ENCODE results near the gene LRRC8B. TPM values are rescaled to one million over a fixed set of nuclear protein-coding genes. Genes with fewer than 3 reads are reported as not detected.

The LRRC8B gene
- 10 to 100 TPM in 1 of 4 donors, 1 to 10 TPM in 3; 8.7 to 19.5 (median 9.2) TPM for total RNA-seq

DNA sequence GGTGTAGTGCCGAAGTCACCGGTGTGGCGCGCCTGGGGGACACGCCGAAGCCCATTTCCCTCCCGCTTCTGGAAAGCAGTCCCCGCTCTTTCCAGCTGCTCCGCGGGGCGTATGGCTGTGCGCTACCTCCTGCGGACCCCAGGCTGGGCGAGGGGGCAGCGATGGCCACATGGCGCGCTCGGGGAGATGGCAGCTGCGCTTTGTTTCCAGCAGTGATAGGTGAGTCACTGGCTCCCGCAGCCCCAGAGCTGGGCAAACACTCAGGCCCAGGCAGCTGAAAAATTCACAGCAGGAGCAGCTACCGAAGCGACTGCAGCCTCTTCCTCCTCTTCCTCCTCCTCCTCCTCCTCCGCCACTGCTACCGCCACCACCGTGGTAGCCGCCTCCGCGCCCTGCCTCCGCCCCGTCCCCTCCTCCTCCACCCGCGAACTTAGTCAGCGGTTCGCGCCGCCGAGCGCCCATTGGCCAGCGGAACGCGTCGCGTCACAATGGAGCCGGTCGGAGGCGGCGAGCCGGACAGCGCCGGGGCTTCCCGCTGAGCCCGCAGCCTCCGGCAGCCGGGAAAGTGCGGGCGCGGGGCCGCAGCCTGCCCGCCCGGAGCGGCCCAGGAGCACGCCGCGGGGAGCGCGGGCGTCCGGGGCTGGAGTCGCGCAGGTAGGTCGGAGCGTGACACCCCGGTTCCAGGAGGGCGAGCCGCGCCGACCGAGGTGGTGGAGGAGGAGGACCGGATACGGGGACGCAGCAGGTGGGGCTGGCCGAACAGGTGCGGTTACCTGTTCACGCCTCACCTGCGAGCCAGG lies at the start of gene LRRC8B:
TSS of gene LRRC8B (plus strand) at position 461 of the 800 bp plus-strand sequence. CDS start 57,822 bp downstream, outside the sequence.
- H3K27ac ChIP-seq, result peak within 1 kb of the TSS; percentile 90 to 98 (median 94)
- H3K4me1 ChIP-seq, result peaks cover 4 to 40% (median 19%) of the 10 kb centered on the region in 3 donors
- intact Hi-C loops (cut with DNase I), result loop anchor here (10.0 kb wide), 1 partner anchor 70 kb away; no protein-coding TSS in a partner anchor
- 0 to 2% methylated on average over 9 to 11 of the region's 85 CpGs for WGBS, 2 donors
- no peaks in the 10 kb centered on the region for H3K9me3 ChIP-seq
- DNase-seq, result peak; percentile 48
- peak within 1 kb of the TSS; percentile 75 to 100 (median 96) for H3K4me3 ChIP-seq
- H3K36me3 ChIP-seq, result no peaks in the 10 kb centered on the region
- TF ChIP-seq POLR2A (IDR thresholded peaks at IDR 0.05), result peak in 2 of 4 donors; percentile 46 to 88
- TF ChIP-seq, protein P1, sequence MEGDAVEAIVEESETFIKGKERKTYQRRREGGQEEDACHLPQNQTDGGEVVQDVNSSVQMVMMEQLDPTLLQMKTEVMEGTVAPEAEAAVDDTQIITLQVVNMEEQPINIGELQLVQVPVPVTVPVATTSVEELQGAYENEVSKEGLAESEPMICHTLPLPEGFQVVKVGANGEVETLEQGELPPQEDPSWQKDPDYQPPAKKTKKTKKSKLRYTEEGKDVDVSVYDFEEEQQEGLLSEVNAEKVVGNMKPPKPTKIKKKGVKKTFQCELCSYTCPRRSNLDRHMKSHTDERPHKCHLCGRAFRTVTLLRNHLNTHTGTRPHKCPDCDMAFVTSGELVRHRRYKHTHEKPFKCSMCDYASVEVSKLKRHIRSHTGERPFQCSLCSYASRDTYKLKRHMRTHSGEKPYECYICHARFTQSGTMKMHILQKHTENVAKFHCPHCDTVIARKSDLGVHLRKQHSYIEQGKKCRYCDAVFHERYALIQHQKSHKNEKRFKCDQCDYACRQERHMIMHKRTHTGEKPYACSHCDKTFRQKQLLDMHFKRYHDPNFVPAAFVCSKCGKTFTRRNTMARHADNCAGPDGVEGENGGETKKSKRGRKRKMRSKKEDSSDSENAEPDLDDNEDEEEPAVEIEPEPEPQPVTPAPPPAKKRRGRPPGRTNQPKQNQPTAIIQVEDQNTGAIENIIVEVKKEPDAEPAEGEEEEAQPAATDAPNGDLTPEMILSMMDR (IDR thresholded peaks at IDR 0.05), result no peak
- no peaks in the 10 kb centered on the region for H3K27me3 ChIP-seq

DNA sequence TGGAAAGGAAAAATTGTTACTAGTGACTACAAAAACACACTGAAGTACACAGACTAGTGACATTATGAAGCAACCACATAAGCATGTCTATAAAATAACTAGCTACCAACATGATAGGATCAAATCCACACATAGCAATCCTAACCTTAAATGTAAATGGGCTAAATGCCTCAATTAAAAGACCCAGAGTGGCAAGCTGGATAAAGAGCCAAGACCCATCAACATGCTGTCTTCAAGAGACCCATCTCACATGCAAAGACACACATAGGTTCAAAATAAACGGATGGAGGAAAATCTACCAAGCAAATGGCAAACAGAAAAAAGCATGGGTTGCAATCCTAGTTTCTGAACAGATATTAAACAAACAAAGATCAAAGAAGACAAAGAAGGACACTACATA lies 49.4 kb upstream of the LRRC8B start:
- no peak overlapping the region for H3K27ac ChIP-seq
- no peak for TF ChIP-seq POLR2A (IDR thresholded peaks at IDR 0.05)
- TF ChIP-seq, protein P1 (IDR thresholded peaks at IDR 0.05), result no peak

DNA sequence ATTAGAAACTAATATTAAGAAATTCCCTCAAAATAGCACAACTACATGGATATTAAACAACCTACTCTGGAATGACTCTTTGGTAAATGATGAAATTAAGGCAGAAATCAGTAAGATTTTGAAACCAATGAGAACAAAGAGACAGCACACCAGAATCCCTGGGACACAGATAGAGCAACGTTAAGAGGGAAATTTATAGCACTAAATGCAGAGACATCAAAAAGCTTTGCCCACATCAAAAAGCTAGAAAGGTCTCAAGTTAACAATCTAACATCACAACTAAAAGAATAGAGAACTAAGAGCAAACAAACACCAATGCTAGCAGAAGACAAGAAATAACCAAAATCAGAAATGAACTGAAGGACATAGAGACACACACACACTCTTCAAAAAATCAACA lies 48.6 kb upstream of the LRRC8B start:
- DNase-seq, result no peak
- Histone ChIP-seq H3K36me3 (no peaks in the 10 kb centered on the region), H3K27me3 (no peaks in the 10 kb centered on the region), H3K4me1 (no peaks in the 10 kb centered on the region), H3K27ac (no peak overlapping the region), H3K4me3 (no peak overlapping the region), H3K9me3 (peaks cover 0 to 14% (median 0%) of the 10 kb centered on the region in 3 donors)
- intact Hi-C loops (cut with DNase I), result no loop called here
- TF ChIP-seq, protein P1 (IDR thresholded peaks at IDR 0.05), result no peak
- no peak for TF ChIP-seq POLR2A (IDR thresholded peaks at IDR 0.05)
- WGBS, 2 donors, result 77 to 81% methylated on average over 1 of the region's 1 CpG

More for the DNA sequence above, 49.4 kb upstream of the LRRC8B start:
- WGBS, 2 donors, result 82 to 89% methylated on average over 1 of the region's 1 CpG
- H3K4me3 ChIP-seq, result no peak overlapping the region
- no peak for DNase-seq
- H3K9me3 ChIP-seq, result peaks cover 0 to 8% (median 0%) of the 10 kb centered on the region in 3 donors
- no peaks in the 10 kb centered on the region for H3K27me3 ChIP-seq
- H3K36me3 ChIP-seq, result no peaks in the 10 kb centered on the region
- no peaks in the 10 kb centered on the region for H3K4me1 ChIP-seq
- intact Hi-C loops (cut with DNase I), result no loop called here

DNA sequence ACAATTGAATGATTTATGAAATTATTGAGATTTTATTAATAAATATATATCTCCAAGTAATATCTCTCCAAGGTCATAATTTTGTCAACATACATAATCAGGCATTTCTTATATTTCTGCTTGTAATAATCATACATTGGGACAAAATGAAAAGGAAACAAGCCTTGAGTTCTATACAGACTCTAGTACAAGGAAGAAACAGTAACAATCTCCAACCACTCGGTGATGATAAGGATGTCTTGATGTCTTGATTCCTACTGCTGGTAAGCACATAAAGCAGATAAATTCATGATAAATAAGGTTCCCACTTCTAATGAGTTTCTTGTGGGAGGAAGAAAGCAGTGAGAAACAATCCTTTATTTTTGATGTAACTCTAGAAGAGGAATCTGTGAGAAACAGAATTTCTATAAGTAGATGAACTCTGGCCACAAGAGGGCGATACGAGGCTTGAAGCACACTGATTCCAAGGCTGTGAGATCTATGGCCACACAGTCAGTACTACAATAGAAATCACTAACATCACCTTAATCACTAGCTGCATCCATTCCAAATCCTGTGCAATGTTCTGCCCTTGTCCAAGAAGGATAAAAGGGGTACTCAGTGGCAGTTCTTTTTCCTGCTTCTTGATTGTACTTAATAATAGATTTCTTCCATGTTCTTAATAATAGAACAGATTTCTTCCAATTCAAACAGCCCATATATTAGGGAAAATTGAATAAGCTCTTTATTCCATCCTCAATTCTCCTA lies 41.4 kb upstream of the LRRC8B start:
- Histone ChIP-seq H3K27me3 (no peaks in the 10 kb centered on the region), H3K4me1 (no peaks in the 10 kb centered on the region), H3K36me3 (no peaks in the 10 kb centered on the region), H3K27ac (no peak overlapping the region), H3K4me3 (no peak overlapping the region), H3K9me3 (peaks cover 0 to 7% (median 0%) of the 10 kb centered on the region in 3 donors)
- 14 to 21% methylated on average over 3 of the region's 3 CpGs for WGBS, 2 donors
- TF ChIP-seq, protein P1 (IDR thresholded peaks at IDR 0.05), result peak; percentile 59 to 75 (median 71)
- TF ChIP-seq POLR2A (IDR thresholded peaks at IDR 0.05), result no peak
- intact Hi-C loops (cut with DNase I), result loop anchor here (5.0 kb wide), 2 partner anchors 114 to 279 kb away; no protein-coding TSS in a partner anchor
- DNase-seq, result no peak

DNA sequence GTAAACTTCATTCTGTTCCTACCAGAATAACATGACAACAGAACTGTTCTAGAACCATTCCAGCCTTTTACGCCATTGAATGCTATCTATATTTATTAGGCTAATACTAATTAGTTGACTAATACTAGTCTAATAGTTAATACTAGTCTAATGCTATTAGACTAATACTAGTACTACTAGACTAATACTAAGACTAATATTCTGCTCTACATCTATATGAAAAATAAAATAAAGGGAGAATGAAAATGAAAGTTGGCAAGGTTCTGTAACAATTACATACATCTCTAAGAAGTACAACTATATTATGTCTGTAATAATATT lies 40.9 kb upstream of the LRRC8B start:
- Histone ChIP-seq H3K27ac (no peak overlapping the region), H3K9me3 (peaks cover 0 to 7% (median 0%) of the 10 kb centered on the region in 3 donors), H3K27me3 (no peaks in the 10 kb centered on the region), H3K36me3 (no peaks in the 10 kb centered on the region), H3K4me1 (no peaks in the 10 kb centered on the region), H3K4me3 (no peak overlapping the region)
- TF ChIP-seq, protein P1 (IDR thresholded peaks at IDR 0.05), result no peak
- TF ChIP-seq POLR2A (IDR thresholded peaks at IDR 0.05), result no peak
- WGBS, 2 donors, result 94 to 100% methylated on average over 1 of the region's 1 CpG
- intact Hi-C loops (cut with DNase I), result loop anchor here (5.0 kb wide), 2 partner anchors 114 to 279 kb away; no protein-coding TSS in a partner anchor
- no peak for DNase-seq
